ENCODE data around the gene LRRC23. TPM values are rescaled to one million over a fixed set of nuclear protein-coding genes. Genes with fewer than 3 reads are reported as not detected.
A peak's percentile ranks its signal among the peaks of the same experiment; 100 is the strongest.

Gene LRRC23
- polyA plus RNA-seq, 6 donors from 2014 or later = 4.1 to 8.7 (median 7.1) TPM

- H3K4me1 Mint-ChIP-seq = peaks cover 48 to 71% (median 68%) of the 10 kb centered on the region in 3 donors
- ATAC-seq (ENCODE audit: low read depth in 2 of 2) = no peak
- no peaks in the 10 kb centered on the region for H3K36me3 Mint-ChIP-seq
- H3K4me3 Mint-ChIP-seq = peak overlapping the region in 4 of 8 donors; percentile 32 to 98 (median 66)
- H3K27me3 Mint-ChIP-seq = no peaks in the 10 kb centered on the region
- peak overlapping the region in 4 of 6 donors; percentile 27 to 100 (median 99) for H3K27ac Mint-ChIP-seq
- DNase-seq = no peak
- H3K9me3 Mint-ChIP-seq = no peaks in the 10 kb centered on the region
Measured at GRCh38 chr12:6942331-6942665, 37.7 kb downstream of the LRRC23 start.

GRCh38 chr12:6943389-6943721, 38.7 kb downstream of the LRRC23 start:
- H3K27me3 Mint-ChIP-seq = no peaks in the 10 kb centered on the region
- ATAC-seq (ENCODE audit: low read depth in 2 of 2) (peak; percentile 57), DNase-seq (peak; percentile 85)
- no peaks in the 10 kb centered on the region for H3K36me3 Mint-ChIP-seq
- peak overlapping the region; percentile 90 to 98 (median 96) for H3K4me3 Mint-ChIP-seq
- peak overlapping the region; percentile 99 to 100 (median 99) for H3K27ac Mint-ChIP-seq
- no peaks in the 10 kb centered on the region for H3K9me3 Mint-ChIP-seq
- peaks cover 54 to 77% (median 72%) of the 10 kb centered on the region in 3 donors for H3K4me1 Mint-ChIP-seq

GRCh38 chr12:6943722-6944380, 39.2 kb downstream of the LRRC23 start, which contains the start of the genes C12orf57 and RNU7-1:
Gene C12orf57 (plus strand): TSS chr12:6944022. CDS start chr12:6944122, 100 bp downstream.
Gene RNU7-1 (plus strand): TSS chr12:6943816.
- H3K4me1 Mint-ChIP-seq = peaks cover 58 to 81% (median 77%) of the 10 kb centered on the region in 3 donors
- H3K27ac Mint-ChIP-seq = peak within 1 kb of the TSS; percentile 99 to 100 (median 99)
- no peaks in the 10 kb centered on the region for H3K9me3 Mint-ChIP-seq
- H3K36me3 Mint-ChIP-seq = no peaks in the 10 kb centered on the region
- H3K4me3 Mint-ChIP-seq = peak within 1 kb of the TSS; percentile 90 to 98 (median 96)
- no peaks in the 10 kb centered on the region for H3K27me3 Mint-ChIP-seq
- peak; percentile 85 for DNase-seq
- ATAC-seq (ENCODE audit: low read depth in 2 of 2) = peak; percentile 63 to 65

- H3K4me3 Mint-ChIP-seq = peak overlapping the region; percentile 90 to 98 (median 96)
- peak; percentile 41 to 43 for ATAC-seq (ENCODE audit: low read depth in 2 of 2)
- H3K27me3 Mint-ChIP-seq = no peaks in the 10 kb centered on the region
- no peaks in the 10 kb centered on the region for H3K9me3 Mint-ChIP-seq
- H3K36me3 Mint-ChIP-seq = no peaks in the 10 kb centered on the region
- DNase-seq = peak; percentile 81
- H3K27ac Mint-ChIP-seq = peak overlapping the region; percentile 99 to 100 (median 99)
- peaks cover 58 to 81% (median 78%) of the 10 kb centered on the region in 3 donors for H3K4me1 Mint-ChIP-seq
Measured at GRCh38 chr12:6944381-6945186, 40.0 kb downstream of the LRRC23 start.

GRCh38 chr12:6945613-6946012, 41.0 kb downstream of the LRRC23 start:
- Mint-ChIP-seq H3K9me3 (no peaks in the 10 kb centered on the region), H3K36me3 (no peaks in the 10 kb centered on the region), H3K27me3 (no peaks in the 10 kb centered on the region), H3K4me1 (peaks cover 63 to 84% (median 84%) of the 10 kb centered on the region in 3 donors), H3K27ac (peak overlapping the region in 4 of 6 donors; percentile 95 to 100 (median 98)), H3K4me3 (peak overlapping the region; percentile 83 to 98 (median 96))
- ATAC-seq (ENCODE audit: low read depth in 2 of 2) = no peak
- no peak for DNase-seq

GRCh38 chr12:6946033-6946919, 41.7 kb downstream of the LRRC23 start:
- Mint-ChIP-seq H3K4me1 (peaks cover 69 to 90% (median 88%) of the 10 kb centered on the region in 3 donors), H3K4me3 (peak overlapping the region; percentile 72 to 98 (median 96)), H3K27ac (peak overlapping the region; percentile 57 to 98 (median 95)), H3K27me3 (no peaks in the 10 kb centered on the region), H3K9me3 (no peaks in the 10 kb centered on the region), H3K36me3 (no peaks in the 10 kb centered on the region)
- ATAC-seq (ENCODE audit: low read depth in 2 of 2) (peak; percentile 23 to 24), DNase-seq (peak; percentile 81)

- DNase-seq (no peak), ATAC-seq (ENCODE audit: low read depth in 2 of 2) (no peak)
- Mint-ChIP-seq H3K9me3 (no peaks in the 10 kb centered on the region), H3K4me1 (peaks cover 69 to 89% (median 88%) of the 10 kb centered on the region in 3 donors), H3K27me3 (no peaks in the 10 kb centered on the region), H3K27ac (peak overlapping the region; percentile 57 to 98 (median 95)), H3K36me3 (peaks cover 0 to 5% of the 10 kb centered on the region in 2 donors), H3K4me3 (peak overlapping the region; percentile 72 to 98 (median 96))
Measured at GRCh38 chr12:6946920-6947374, 42.3 kb downstream of the LRRC23 start.

GRCh38 chr12:6947615-6948014, 43.0 kb downstream of the LRRC23 start:
- peaks cover 4 to 11% of the 10 kb centered on the region in 2 donors for H3K36me3 Mint-ChIP-seq
- peaks cover 66 to 83% (median 82%) of the 10 kb centered on the region in 3 donors for H3K4me1 Mint-ChIP-seq
- peak overlapping the region; percentile 53 to 98 (median 96) for H3K27ac Mint-ChIP-seq

GRCh38 chr12:6948873-6949594, 44.4 kb downstream of the LRRC23 start:
- peaks cover 67 to 77% (median 75%) of the 10 kb centered on the region in 3 donors for H3K4me1 Mint-ChIP-seq
- ATAC-seq (ENCODE audit: low read depth in 2 of 2) = peak; percentile 3 to 4
- H3K27me3 Mint-ChIP-seq = no peaks in the 10 kb centered on the region
- H3K9me3 Mint-ChIP-seq = no peaks in the 10 kb centered on the region
- peak overlapping the region; percentile 93 to 99 (median 96) for H3K27ac Mint-ChIP-seq
- peaks cover 10 to 26% of the 10 kb centered on the region in 2 donors for H3K36me3 Mint-ChIP-seq
- peak overlapping the region; percentile 79 to 98 (median 90) for H3K4me3 Mint-ChIP-seq
- peak; percentile 51 for DNase-seq

More at GRCh38 chr12:6947615-6948014, 43.0 kb downstream of the LRRC23 start:
- Mint-ChIP-seq H3K27me3 (no peaks in the 10 kb centered on the region), H3K4me3 (peak overlapping the region; percentile 72 to 98 (median 86)), H3K9me3 (no peaks in the 10 kb centered on the region)
- DNase-seq (no peak), ATAC-seq (ENCODE audit: low read depth in 2 of 2) (no peak)

- DNase-seq = no peak
- H3K4me3 Mint-ChIP-seq = peak overlapping the region; percentile 90 to 99 (median 98)
- no peaks in the 10 kb centered on the region for H3K9me3 Mint-ChIP-seq
- peak overlapping the region in 5 of 6 donors; percentile 95 to 98 (median 96) for H3K27ac Mint-ChIP-seq
- H3K4me1 Mint-ChIP-seq = peaks cover 73 to 80% (median 74%) of the 10 kb centered on the region in 3 donors
- no peaks in the 10 kb centered on the region for H3K27me3 Mint-ChIP-seq
- H3K36me3 Mint-ChIP-seq = peaks cover 10 to 36% of the 10 kb centered on the region in 2 donors
- no peak for ATAC-seq (ENCODE audit: low read depth in 2 of 2)
Measured at GRCh38 chr12:6950401-6950801, 45.8 kb downstream of the LRRC23 start.

- peaks cover 74 to 80% (median 75%) of the 10 kb centered on the region in 3 donors for H3K4me1 Mint-ChIP-seq
- DNase-seq (peak; percentile 90), ATAC-seq (ENCODE audit: low read depth in 2 of 2) (peak; percentile 70 to 72)
- no peaks in the 10 kb centered on the region for H3K9me3 Mint-ChIP-seq
- peak within 1 kb of the TSS; percentile 90 to 99 (median 98) for H3K4me3 Mint-ChIP-seq
- no peaks in the 10 kb centered on the region for H3K27me3 Mint-ChIP-seq
- H3K36me3 Mint-ChIP-seq = peaks cover 10 to 41% of the 10 kb centered on the region in 2 donors
- peak within 1 kb of the TSS; percentile 71 to 98 (median 96) for H3K27ac Mint-ChIP-seq
Measured at GRCh38 chr12:6950811-6951540, 46.4 kb downstream of the LRRC23 start, which contains the start of gene PTPN6. Gene PTPN6 (plus strand): TSS chr12:6951356. CDS start chr12:6951513, 157 bp downstream.
